C4-2B (cell line): ENCODE data around the gene ARL2BP.

Experiments used
- CTCF ChIP-seq: fragments of 450-650 bp; conservative IDR thresholded peaks from 2 replicates; pipeline ENCODE4 v1.5.1; 2017; ENCODE audit warnings: mild to moderate bottlenecking
- ZFX ChIP-seq: fragments of 450-650 bp; IDR thresholded peaks from 2 replicates; pipeline ENCODE4 v1.6.1; 2017

DNA sequence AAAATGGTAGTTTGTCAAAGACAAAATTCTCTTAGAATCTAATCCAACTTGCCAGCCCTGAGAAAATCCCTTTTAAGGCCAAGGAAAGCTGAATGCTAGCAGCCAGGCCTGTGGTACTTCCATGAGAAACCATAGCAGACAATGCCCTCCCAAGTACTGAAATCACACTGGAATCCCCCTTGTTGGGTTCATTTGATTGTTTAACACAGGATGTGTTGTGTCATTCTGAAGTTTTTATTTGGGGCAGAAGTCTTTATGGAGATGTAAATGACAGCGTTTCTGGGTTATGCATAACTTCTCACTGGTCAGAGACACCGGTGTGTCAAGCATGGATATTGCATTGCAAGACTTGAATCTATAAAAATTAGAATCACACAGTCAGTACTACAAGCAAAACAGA is 6.0 kb upstream of the ARL2BP start:
- TF ChIP-seq CTCF (no peak), ZFX (no peak)
